SU-DHL-6 (cell line): ENCODE data around the gene BAD.

Experiments used
- H2AFZ ChIP-seq: fragments of 200-600 bp; sonication (generic); 2 replicates; pipeline ENCODE4 v1.6.1; 2014; ENCODE audit warnings: low read depth, mild to moderate bottlenecking, moderate library complexity, mixed read lengths, antibody characterized with exemption, low read length; ENCODE audit not compliant: severe bottlenecking
- H3F3A ChIP-seq: fragments of 200-600 bp; shearing (Covaris generic); 2 replicates; pipeline ENCODE4 v1.6.0; 2016; ENCODE audit warnings: antibody characterized with exemption, mild to moderate bottlenecking; ENCODE audit not compliant: insufficient read depth
- H3K27ac ChIP-seq: fragments of 200-600 bp; sonication (generic); 2 replicates; pipeline ENCODE4 v1.5.1; 2016; ENCODE audit warnings: low read depth, mild to moderate bottlenecking, low read length, moderate library complexity, mixed read lengths
- H3K27me3 ChIP-seq: fragments of 200-600 bp; sonication (generic), shearing (Covaris generic); 2 replicates; pipeline ENCODE4 v1.6.0; 2014; ENCODE audit warnings: mild to moderate bottlenecking, low read length
- H3K36me3 ChIP-seq: fragments of 200-600 bp; sonication (generic); 2 replicates; pipeline ENCODE4 v1.6.1; 2014; ENCODE audit warnings: mild to moderate bottlenecking, low read length, mixed read lengths
- H3K4me2 ChIP-seq: fragments of 300-600, 200-600 bp; shearing (Covaris generic), sonication (generic); 2 replicates; pipeline ENCODE4 v1.6.0; 2014; ENCODE audit warnings: low read length, low read depth, mild to moderate bottlenecking; ENCODE audit not compliant: poor library complexity, severe bottlenecking
- H3K4me3 ChIP-seq: fragments of 200-600 bp; sonication (generic); 2 replicates; pipeline ENCODE4 v1.5.1; 2014; ENCODE audit warnings: antibody characterized with exemption, low read length, mild to moderate bottlenecking, mixed read lengths; ENCODE audit not compliant: insufficient read depth, poor library complexity, severe bottlenecking
- H3K79me2 ChIP-seq: fragments of 200-600 bp; sonication (generic); 2 replicates; pipeline ENCODE4 v1.6.1; 2014; ENCODE audit warnings: mild to moderate bottlenecking, low read length, moderate library complexity; ENCODE audit not compliant: insufficient read depth
- H3K9ac ChIP-seq: fragments of 200-600 bp; sonication (generic); 2 replicates; pipeline ENCODE4 v1.7.0; 2014; ENCODE audit warnings: mild to moderate bottlenecking, low read length
- H3K9me2 ChIP-seq: fragments of 200-600 bp; sonication (generic); replicated peaks from 2 replicates; pipeline ENCODE4 v1.6.1; 2014; ENCODE audit warnings: low read length; ENCODE audit not compliant: insufficient read depth
- H3K9me3 ChIP-seq: fragments of 200-600 bp; sonication (generic); 2 replicates; pipeline ENCODE4 v1.6.1; 2014; ENCODE audit warnings: low read length, mixed read lengths; ENCODE audit not compliant: insufficient read depth
- H4K20me1 ChIP-seq: fragments of 200-600 bp; sonication (generic); 2 replicates; pipeline ENCODE4 v1.6.1; 2014; ENCODE audit warnings: low read depth, mild to moderate bottlenecking, antibody characterized with exemption, low read length, moderate library complexity, mixed read lengths
- CTCF ChIP-seq: fragments of 200-600 bp; sonication (generic); IDR thresholded peaks from one replicate; pipeline ENCODE4 v1.5.1; 2017; ENCODE audit warnings: antibody characterized with exemption, mild to moderate bottlenecking, low read length, moderate library complexity; ENCODE audit not compliant: insufficient read depth, poor library complexity, severe bottlenecking
- EZH2phosphoT487 ChIP-seq: fragments of 200-600 bp; sonication (generic), shearing (Covaris generic); conservative IDR thresholded peaks from 2 replicates; pipeline ENCODE4 v1.6.1; 2018; ENCODE audit warnings: mild to moderate bottlenecking, antibody characterized with exemption, low read length, moderate library complexity, mixed read lengths

The BAD gene

GRCh38 chr11:64284048-64284961 is at the start of gene BAD:
TSS of gene BAD (minus strand) at chr11:64284665. CDS start at chr11:64284368, 297 bp downstream.
- peak within 1 kb of the TSS; percentile 88 for H2AFZ ChIP-seq
- H4K20me1 ChIP-seq = no peaks in the 10 kb centered on the region

GRCh38 chr11:64333556-64333955 is 49.1 kb upstream of the BAD start:
- Histone ChIP-seq H3K27ac (no peak overlapping the region), H3K27me3 (no peaks in the 10 kb centered on the region), H2AFZ (no peak overlapping the region), H3K4me3 (no peak overlapping the region), H3K79me2 (no peaks in the 10 kb centered on the region), H3K9me3 (no peaks in the 10 kb centered on the region), H4K20me1 (no peaks in the 10 kb centered on the region), H3K36me3 (no peaks in the 10 kb centered on the region), H3K9me2 (no peaks in the 10 kb centered on the region), H3K4me2 (no peak overlapping the region), H3K9ac (no peak overlapping the region), H3F3A (0 out of 2 replicates have a peak, but pooled peaks cover 4% of the 10 kb centered on the region)
- TF ChIP-seq EZH2phosphoT487 (no peak), CTCF (no peak)

More at GRCh38 chr11:64284048-64284961, at the start of gene BAD:
- peak within 1 kb of the TSS; percentile 95 for H3K9ac ChIP-seq
- H3K9me3 ChIP-seq = no peaks in the 10 kb centered on the region
- peak within 1 kb of the TSS; percentile 99 for H3K4me2 ChIP-seq
- H3K79me2 ChIP-seq = 0 out of 2 replicates have a peak, but pooled peaks cover 4% of the 10 kb centered on the region
- H3K9me2 ChIP-seq = no peaks in the 10 kb centered on the region
- H3F3A ChIP-seq = peaks cover 4% of the 10 kb centered on the region; the same call in 1 of the 2 replicates
- H3K36me3 ChIP-seq = no peaks in the 10 kb centered on the region
- H3K27me3 ChIP-seq = no peaks in the 10 kb centered on the region
- peak within 1 kb of the TSS; percentile 92 for H3K27ac ChIP-seq
- peak within 1 kb of the TSS; percentile 84 for H3K4me3 ChIP-seq
- TF ChIP-seq EZH2phosphoT487 = no peak
- TF ChIP-seq CTCF = no peak

- H3K4me3 ChIP-seq = no peak overlapping the region
- no peak overlapping the region; the same call in 1 of the 2 replicates for H3K9ac ChIP-seq
- H3K4me2 ChIP-seq = no peak overlapping the region
- H3K27ac ChIP-seq = no peak overlapping the region
- no peaks in the 10 kb centered on the region for H3K36me3 ChIP-seq
- no peaks in the 10 kb centered on the region for H3K27me3 ChIP-seq
- H3K9me2 ChIP-seq = no peaks in the 10 kb centered on the region
- no peak overlapping the region for H2AFZ ChIP-seq
- no peaks in the 10 kb centered on the region for H3K79me2 ChIP-seq
- no peaks in the 10 kb centered on the region for H4K20me1 ChIP-seq
- no peaks in the 10 kb centered on the region for H3F3A ChIP-seq
- TF ChIP-seq EZH2phosphoT487 (no peak), CTCF (peak; percentile 19)
- H3K9me3 ChIP-seq = no peaks in the 10 kb centered on the region
Observed at GRCh38 chr11:64331569-64332371, 47.3 kb upstream of the BAD start.
